Right ventricle myocardium superior (tissue), 1 donor: ENCODE results near the gene ARMC5. TPM values are rescaled to one million over a fixed set of nuclear protein-coding genes. Genes with fewer than 3 reads are reported as not detected.

Source experiments
- ATAC-seq: fragments of 200-7000 bp; cut with Tn5 transposase; one replicate; pipeline ENCODE4 v1.9.1; 2020; ENCODE audit warnings: mild to moderate bottlenecking; ENCODE audit not compliant: poor library complexity
- DNase-seq: peaks from one replicate; pipeline ENCODE4 v3.0.0-alpha.2; 2020
- intact Hi-C: fragments of 100-400 bp; cut with DNase I; formaldehyde crosslinking; loops from one replicate; pipeline ENCODE4 v1.11.2; 2022
- total RNA-seq: library from RNA; stranded (reverse); fragmentation: NEBNext Ultra II Directional; extraction: Animal tissue kit (Norgen Biotek cat#: 25700); gene quantifications from one replicate; pipeline ENCODE4 v1.2.1, GENCODE V29; 2021
- donor health status: DM: no; HTN: yes; CAD: no; lungs with severe emphysema.

The ARMC5 gene
- total RNA-seq, 1 donor from 2014 or later, result 5.8 TPM

- peak; percentile 11 for ATAC-seq
- no peak for DNase-seq
- intact Hi-C loops, result no loop called here
Observed at GRCh38 chr16:31508706-31509195, 49.5 kb downstream of the ARMC5 start.

- no peak for DNase-seq
- intact Hi-C loops, result no loop called here
- no peak for ATAC-seq
Observed at GRCh38 chr16:31513126-31513525, 53.8 kb downstream of the ARMC5 start.

- ATAC-seq, result no peak
- intact Hi-C loops, result no loop called here
- DNase-seq, result no peak
Observed at GRCh38 chr16:31513884-31514283, 54.6 kb downstream of the ARMC5 start.

Other genes with a start within 250 kb of the ARMC5 start
- gene TRIM72, start 245.4 kb upstream of the ARMC5 start, total RNA-seq, result 0.70 TPM
- not detected for gene PYDC1, start 242.4 kb upstream of the ARMC5 start, total RNA-seq
- gene ITGAM, start 199.5 kb upstream of the ARMC5 start, total RNA-seq, result 8.6 TPM
- 1.2 TPM for gene ITGAX, start 104.3 kb upstream of the ARMC5 start, total RNA-seq
- gene ITGAD, start 66.2 kb upstream of the ARMC5 start, total RNA-seq, result not detected
- 1,514 TPM for gene COX6A2, start 31.1 kb upstream of the ARMC5 start, total RNA-seq
- gene ZNF843, start 16.7 kb upstream of the ARMC5 start, total RNA-seq, result 1.9 TPM
- 13.2 TPM for gene TGFB1I1, start 12.7 kb downstream of the ARMC5 start, total RNA-seq
- gene SLC5A2, start 23.6 kb downstream of the ARMC5 start, total RNA-seq, result not detected
- 20.1 TPM for gene RUSF1, start 48.9 kb downstream of the ARMC5 start, total RNA-seq
- not detected for gene AHSP, start 68.4 kb downstream of the ARMC5 start, total RNA-seq